Activated CD4-positive, alpha-beta T cell treated with anti-CD3 and anti-CD28 coated beads, Interleukin-2, amount 50 U/mL, for 4 hours (primary cell): ENCODE data around the gene PARL.

Experiments
- DNase-seq, 2 experiments: peaks; one replicate each; pipeline ENCODE4 v3.0.0-alpha.2; 2020

Gene PARL

GRCh38 chr3:183782576-183783276 is 102.0 kb downstream of the PARL start:
- no peak for DNase-seq

DNA sequence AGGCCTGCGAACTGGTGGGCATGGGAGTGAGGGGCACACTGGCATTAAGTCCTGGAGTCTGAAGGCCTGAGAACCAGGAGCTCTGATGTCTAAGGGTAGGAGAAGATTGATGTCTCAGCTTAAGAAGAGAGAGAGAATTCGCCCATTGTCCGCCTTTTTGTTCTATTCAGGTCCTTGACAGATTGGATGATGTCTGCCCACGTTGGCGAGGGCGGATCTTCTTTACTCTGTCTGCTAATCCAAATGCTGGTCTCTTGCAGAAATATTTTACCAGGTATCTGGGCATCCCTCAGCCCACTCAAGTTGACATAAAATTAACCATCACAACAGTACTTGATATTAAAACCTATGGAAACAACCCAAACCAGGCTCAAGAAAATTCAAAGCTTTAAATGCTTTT is 103.4 kb downstream of the PARL start:
- DNase-seq = no peak

DNA sequence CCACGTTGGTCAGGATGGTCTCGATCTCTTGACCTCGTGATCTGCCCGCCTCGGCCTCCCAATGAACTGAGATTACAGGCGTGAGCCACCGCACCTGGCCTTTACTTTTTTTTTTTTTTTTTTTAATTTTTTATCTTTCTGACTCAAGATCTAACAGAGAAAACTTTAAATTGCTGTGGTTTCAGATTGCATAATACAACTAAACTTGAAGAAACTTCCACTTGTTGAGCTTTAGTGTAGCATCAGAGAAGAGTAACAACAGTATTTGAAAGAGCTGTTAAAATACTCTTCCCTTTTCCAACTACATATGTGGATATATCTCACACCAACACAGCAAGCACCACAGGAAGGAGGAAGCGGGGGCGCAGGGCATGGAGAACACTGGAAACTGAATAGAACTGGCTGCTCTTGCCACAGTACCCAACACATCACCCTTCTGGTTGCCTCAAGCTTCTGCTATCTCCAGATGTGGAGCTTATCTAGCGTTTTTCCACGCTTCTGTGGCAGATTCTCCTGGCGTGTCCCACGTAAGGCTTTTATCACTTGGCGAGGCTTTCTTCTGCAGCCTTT is 104.7 kb downstream of the PARL start:
- DNase-seq = no peak
